Astrocyte (in vitro differentiated cells and primary cell): ENCODE measurements around the gene HEXIM2.

ENCODE experiments used
- EZH2 ChIP-seq: IDR thresholded peaks from 2 replicates; pipeline ENCODE4 v1.6.1; 2012; ENCODE audit warnings: mild to moderate bottlenecking, low read length, inconsistent platforms; ENCODE audit not compliant: insufficient read depth
- TF ChIP-seq, protein P1 (sequence below): IDR thresholded peaks from 2 replicates; pipeline ENCODE4 v1.5.1; 2011; ENCODE audit warnings: low read depth, mild to moderate bottlenecking, inconsistent platforms, low read length, moderate library complexity; ENCODE audit not compliant: insufficient read depth

GRCh38 chr17:45138911-45139532 is 22.7 kb upstream of the HEXIM2 start:
- TF ChIP-seq, protein P1, sequence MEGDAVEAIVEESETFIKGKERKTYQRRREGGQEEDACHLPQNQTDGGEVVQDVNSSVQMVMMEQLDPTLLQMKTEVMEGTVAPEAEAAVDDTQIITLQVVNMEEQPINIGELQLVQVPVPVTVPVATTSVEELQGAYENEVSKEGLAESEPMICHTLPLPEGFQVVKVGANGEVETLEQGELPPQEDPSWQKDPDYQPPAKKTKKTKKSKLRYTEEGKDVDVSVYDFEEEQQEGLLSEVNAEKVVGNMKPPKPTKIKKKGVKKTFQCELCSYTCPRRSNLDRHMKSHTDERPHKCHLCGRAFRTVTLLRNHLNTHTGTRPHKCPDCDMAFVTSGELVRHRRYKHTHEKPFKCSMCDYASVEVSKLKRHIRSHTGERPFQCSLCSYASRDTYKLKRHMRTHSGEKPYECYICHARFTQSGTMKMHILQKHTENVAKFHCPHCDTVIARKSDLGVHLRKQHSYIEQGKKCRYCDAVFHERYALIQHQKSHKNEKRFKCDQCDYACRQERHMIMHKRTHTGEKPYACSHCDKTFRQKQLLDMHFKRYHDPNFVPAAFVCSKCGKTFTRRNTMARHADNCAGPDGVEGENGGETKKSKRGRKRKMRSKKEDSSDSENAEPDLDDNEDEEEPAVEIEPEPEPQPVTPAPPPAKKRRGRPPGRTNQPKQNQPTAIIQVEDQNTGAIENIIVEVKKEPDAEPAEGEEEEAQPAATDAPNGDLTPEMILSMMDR: no peak
- TF ChIP-seq EZH2: no peak
